HG03521 (cell line): Measurements from ENCODE around the gene ASTL.
"Not testable (repeated sequence)": the region's sequence is repeated elsewhere in the genome, so short reads cannot be mapped to it uniquely, and the experiment has no call there.

ENCODE experiments used
- ATAC-seq: cut with Tn5 transposase; IDR thresholded peaks from one replicate; pipeline ENCODE4 v1.9.1; 2021; ENCODE audit warnings: mild to moderate bottlenecking, moderate library complexity; ENCODE audit not compliant: unreplicated experiment

ASTL gene

DNA sequence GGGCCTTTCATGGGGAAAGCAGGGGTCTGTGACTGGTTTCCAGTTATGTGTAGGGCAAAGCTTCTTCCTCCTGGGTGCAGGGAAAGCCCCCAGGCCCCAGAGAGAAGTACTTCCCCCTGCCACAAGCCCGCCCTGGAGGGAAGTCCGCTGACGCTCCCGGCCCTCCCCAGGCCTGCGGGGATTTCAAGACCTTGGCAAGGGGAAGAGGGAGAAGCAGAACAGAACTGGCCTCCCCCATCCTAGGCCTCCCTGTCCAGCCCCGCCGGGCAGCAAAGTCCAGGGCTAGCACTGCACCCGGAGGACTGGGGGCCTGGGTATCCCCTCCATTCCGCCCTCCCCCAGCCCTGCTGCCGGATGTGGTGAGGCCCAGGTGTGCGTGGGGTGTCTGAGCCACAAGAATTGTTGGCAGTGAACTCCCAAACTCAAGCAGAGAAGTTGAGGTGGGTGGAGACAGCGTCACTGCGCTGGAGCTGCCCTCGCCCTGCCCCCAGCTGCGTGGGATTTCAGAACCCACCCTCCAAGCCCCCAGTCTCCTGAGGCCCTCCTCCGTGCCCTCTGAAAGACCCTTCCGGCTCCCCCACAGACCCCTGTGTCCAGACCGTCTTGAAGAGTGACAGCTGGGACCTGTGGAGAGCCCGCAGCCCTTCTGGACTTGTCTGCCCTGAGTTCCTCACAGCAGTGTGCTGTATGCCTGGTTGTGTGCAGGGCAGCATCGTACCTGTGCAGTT lies 8.0 kb upstream of the ASTL start:
- ATAC-seq: peak; percentile 26

DNA sequence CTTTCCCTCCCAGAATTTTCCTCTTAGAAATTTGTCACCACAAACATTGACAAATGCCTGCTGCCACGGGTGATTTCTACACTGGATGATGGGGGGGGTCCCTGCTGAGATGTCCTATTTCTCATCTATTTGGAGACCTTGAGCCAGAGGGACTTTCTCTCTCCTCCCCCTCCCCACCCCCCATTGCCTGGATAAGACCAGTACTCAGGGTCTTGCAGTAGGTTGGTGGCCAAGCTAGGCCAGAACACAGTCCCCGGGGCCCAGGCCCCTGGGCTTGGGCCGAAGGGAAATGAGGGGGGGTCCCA lies 7.5 kb upstream of the ASTL start:
- no peak for ATAC-seq

GRCh38 chr2:96145036-96145847 lies 6.9 kb upstream of the ASTL start, which contains the start of gene DUSP2:
Gene DUSP2 (minus strand): TSS chr2:96145440. CDS start chr2:96145354, 86 bp downstream.
- peak; percentile 61 for ATAC-seq

- no peak for ATAC-seq
Measured at GRCh38 chr2:96144481-96145035, 6.3 kb upstream of the ASTL start.

DNA sequence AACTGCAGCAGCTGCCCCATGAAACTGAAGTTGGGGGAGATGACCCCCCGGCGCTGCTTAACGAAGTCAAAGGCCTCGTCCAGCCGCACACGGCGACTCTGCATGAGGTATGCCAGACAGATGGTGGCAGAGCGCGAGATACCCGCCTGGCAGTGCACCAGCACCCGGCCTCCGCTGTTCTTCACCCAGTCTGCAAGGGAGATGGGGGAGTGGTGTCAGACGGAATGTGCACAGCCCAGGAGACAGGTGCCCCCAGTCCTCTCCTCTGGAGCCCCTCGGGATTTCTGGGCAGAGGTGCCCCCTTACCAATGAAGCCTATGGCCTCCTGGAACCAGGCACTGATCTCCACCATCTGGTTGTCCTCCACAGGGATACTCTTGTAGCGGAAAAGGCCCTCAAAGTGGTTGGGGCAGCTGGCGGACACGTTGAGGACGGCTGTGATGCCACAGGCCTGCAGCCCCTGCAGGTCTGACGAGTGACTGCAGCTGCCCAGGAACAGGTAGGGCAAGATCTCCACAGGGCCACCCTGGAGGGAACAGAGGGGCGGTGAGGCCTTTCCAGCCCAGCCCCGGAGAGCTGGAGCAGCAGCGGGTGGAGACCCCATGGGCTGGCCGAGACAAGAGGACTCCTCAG lies 5.7 kb upstream of the ASTL start:
- ATAC-seq: no peak

- ATAC-seq: no peak
Measured at GRCh38 chr2:96143231-96143847, 5.0 kb upstream of the ASTL start.

- no peak for ATAC-seq
Measured at GRCh38 chr2:96142217-96143113, 4.2 kb upstream of the ASTL start.

- not testable (repeated sequence) for ATAC-seq
Measured at GRCh38 chr2:96141624-96141967, 3.3 kb upstream of the ASTL start.

DNA sequence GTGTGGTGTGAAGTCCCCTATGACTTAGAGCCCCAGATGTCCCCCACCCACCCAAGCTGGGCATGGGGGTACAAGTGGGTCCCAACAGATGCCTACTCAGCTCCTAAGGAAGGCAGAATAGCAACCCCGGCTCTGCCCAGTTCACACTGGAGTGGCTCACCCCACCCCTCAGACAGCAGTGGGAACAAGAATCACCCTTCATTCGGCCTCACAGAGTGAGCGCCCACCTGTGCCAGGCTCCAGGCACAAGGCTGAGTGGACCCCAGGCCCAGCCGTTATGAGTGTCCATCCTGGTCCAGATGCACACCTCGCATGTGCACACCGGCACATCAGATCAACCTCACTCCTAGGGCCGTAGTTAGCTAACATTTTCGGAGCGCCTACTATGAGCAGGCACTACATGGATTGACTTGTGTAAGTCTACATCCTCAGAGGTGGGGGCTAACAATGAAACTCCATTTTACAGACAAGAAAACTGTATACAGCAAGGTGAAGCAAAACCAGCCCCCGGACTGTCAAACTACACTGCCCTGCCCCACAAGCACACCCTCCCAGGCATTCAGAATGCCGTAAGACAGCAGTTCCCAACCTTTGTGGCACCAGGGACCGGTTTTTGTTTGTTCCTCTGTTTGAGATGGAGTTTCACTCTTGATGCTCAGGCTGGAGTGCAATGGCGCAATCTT lies 2.8 kb upstream of the ASTL start:
- ATAC-seq: no peak

GRCh38 chr2:96139181-96139758 lies 968 bp upstream of the ASTL start:
- ATAC-seq: no peak

- no peak for ATAC-seq
Measured at GRCh38 chr2:96137321-96138178, 752 bp downstream of the ASTL start.

GRCh38 chr2:96136129-96136720 lies 2.1 kb downstream of the ASTL start:
- no peak for ATAC-seq

DNA sequence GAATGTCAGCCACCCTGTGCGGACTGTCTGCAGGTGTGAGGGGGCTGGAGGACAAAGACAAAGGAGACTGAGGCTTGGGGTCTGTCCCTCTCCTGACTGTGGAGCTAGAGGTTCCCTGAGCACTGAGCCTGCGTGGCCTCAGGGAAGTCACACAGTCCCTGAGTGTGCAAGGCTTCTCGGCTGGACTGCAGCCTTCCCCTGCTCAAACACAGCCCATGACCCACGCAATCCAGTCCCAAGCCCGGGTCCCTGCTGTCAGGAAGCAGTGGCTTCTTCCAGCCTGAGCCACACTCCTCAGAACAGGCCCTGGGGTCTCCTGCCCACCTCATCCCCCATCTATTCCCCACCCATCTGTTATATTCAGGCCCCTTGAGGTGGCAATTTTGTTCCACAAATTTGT lies 2.7 kb downstream of the ASTL start:
- ATAC-seq: no peak

GRCh38 chr2:96135171-96135570 lies 3.1 kb downstream of the ASTL start:
- ATAC-seq: no peak

- no peak for ATAC-seq
Measured at GRCh38 chr2:96134421-96134820, 3.9 kb downstream of the ASTL start.

DNA sequence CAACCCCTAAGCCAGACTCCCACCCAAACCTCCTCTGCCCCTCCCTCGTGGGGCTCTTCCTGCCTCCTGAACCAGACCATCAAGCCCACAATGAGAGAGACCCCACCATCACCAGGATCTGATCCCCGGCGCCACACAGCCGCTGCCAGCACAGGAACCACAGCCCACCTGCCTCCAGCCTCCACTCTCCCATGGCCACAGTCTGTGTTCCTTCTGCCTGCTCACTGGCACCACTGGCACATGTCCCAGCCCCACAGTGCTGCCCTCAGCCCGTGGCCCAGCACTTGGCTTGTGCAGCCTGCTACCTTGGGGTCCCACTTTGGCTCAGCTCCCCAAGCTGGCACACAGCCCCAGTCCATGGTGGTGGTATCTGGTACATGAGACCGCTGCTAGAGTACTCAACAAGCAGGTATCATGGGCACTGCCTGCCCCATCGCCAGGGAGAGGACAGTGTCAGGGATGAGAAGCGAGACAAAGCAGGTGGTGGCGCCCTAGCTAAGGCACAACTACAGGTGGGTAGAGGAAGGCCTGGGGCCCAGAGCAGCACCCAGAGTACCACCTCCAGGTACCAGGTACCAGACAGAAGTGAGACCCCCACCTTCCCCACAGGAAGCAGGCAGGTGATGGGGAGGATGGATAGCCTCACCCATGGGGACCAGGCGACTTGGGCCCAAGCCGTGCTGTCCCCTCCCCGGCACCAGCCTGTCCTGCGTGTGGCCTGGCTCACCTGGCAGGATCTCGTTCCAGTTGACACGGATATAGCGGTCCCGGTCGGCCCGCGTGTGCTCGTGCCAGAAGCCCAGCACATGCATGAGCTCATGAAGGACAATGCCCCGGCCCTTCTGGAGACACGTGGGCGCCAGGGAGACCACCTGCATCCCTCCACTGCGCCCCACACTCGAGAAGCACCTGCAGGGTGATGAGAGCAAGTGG lies 6.2 kb downstream of the ASTL start:
- ATAC-seq: no peak
